Endothelial cell of umbilical vein (primary cell): ENCODE data around the gene TMOD1. TPM values are rescaled to one million over a fixed set of nuclear protein-coding genes. Genes with fewer than 3 reads are reported as not detected.

Experiments used
- BruUV-seq: library from RNA; stranded (reverse); fragments of 400-500 nt; replicated peaks from 2 replicates; lab custom pipeline; 2021; lab: Mats Ljungman, UMichigan
- CTCF ChIA-PET: fragments of 300-600, 350-600 bp; sonication (Branson Sonifier 250); formaldehyde crosslinking; loops from one replicate; lab custom pipeline; 2021; ENCODE audit warnings: antibody characterized with exemption, inconsistent platforms; lab: Charles Lee
- POLR2A ChIA-PET: fragments of 300-600, 350-600 bp; sonication (Branson Sonifier 250); formaldehyde crosslinking; loops from one replicate; lab custom pipeline; 2021; ENCODE audit warnings: antibody characterized with exemption, inconsistent platforms; lab: Charles Lee
- DNase-seq: peaks from one replicate; pipeline ENCODE4 v3.0.0-alpha.2; 2011; ENCODE audit warnings: low read depth, low spot score
- FAIRE-seq: peaks from 2 replicates; lab custom pipeline; 2011; peaks lifted over from hg19 to GRCh38; lab: Jason Lieb, UNC
- H2AFZ ChIP-seq: 2 replicates; pipeline ENCODE4 v1.6.0; 2012; ENCODE audit warnings: low read depth, low read length, control low read depth, inconsistent platforms
- H3K27ac ChIP-seq: 2 replicates; pipeline ENCODE4 v1.5.1; 2011; ENCODE audit warnings: low read depth, mild to moderate bottlenecking, control low read depth, low read length, moderate library complexity; ENCODE audit not compliant: insufficient read depth
- H3K27me3 ChIP-seq, 2 experiments: 2 replicates each; pipeline versions ENCODE4 v1.6.0 to v1.6.1; 2011; ENCODE audit warnings: low read length in 2 of 2, mixed read lengths in 1 of 2; ENCODE audit not compliant: control insufficient read depth in 2 of 2, insufficient read depth in 2 of 2
- H3K36me3 ChIP-seq, 2 experiments: 2 replicates in 1 of 2; 3 replicates in 1 of 2; pipeline ENCODE4 v1.5.1; 2011; ENCODE audit warnings: low read length in 2 of 2, mild to moderate bottlenecking in 1 of 2, moderate library complexity in 1 of 2; ENCODE audit not compliant: control insufficient read depth in 2 of 2, insufficient read depth in 2 of 2; ENCODE audit errors: extremely low read depth in 1 of 2
- H3K4me1 ChIP-seq: 3 replicates; pipeline ENCODE4 v1.5.1; 2011; ENCODE audit warnings: mild to moderate bottlenecking, low read length; ENCODE audit not compliant: control insufficient read depth, insufficient read depth; ENCODE audit errors: extremely low read depth
- H3K4me2 ChIP-seq: 2 replicates; pipeline ENCODE4 v1.6.1; 2011; ENCODE audit warnings: low read length, control low read depth, mixed read lengths; ENCODE audit not compliant: insufficient read depth
- H3K4me3 ChIP-seq, 3 experiments: fragments of 200-600 bp in 1 of 3; sonication (generic), shearing (Covaris generic) in 1 of 3; replicated peaks in 1 of 3; 2 replicates each; pipeline ENCODE4 v1.5.1; 2011 to 2016; ENCODE audit warnings: control low read depth in 3 of 3, low read length in 3 of 3, mild to moderate bottlenecking in 2 of 3, inconsistent platforms in 1 of 3, low read depth in 1 of 3, moderate library complexity in 1 of 3; ENCODE audit not compliant: insufficient read depth in 1 of 3
- H3K79me2 ChIP-seq: 2 replicates; pipeline ENCODE4 v1.6.0; 2012; ENCODE audit warnings: low read length, inconsistent platforms; ENCODE audit not compliant: control insufficient read depth, insufficient read depth
- H3K9ac ChIP-seq: replicated peaks from 2 replicates; pipeline ENCODE3; 2011; ENCODE audit warnings: low read length, control low read depth; ENCODE audit not compliant: insufficient read depth; ENCODE audit errors: extremely low read depth
- H3K9me1 ChIP-seq: replicated peaks from 3 replicates; pipeline ENCODE4 v1.6.0; 2011; ENCODE audit warnings: mild to moderate bottlenecking, low read length; ENCODE audit not compliant: control insufficient read depth, insufficient read depth; ENCODE audit errors: extremely low read depth
- H3K9me3 ChIP-seq: replicated peaks from 2 replicates; pipeline ENCODE4 v1.5.1; 2012; ENCODE audit warnings: low read length, inconsistent platforms; ENCODE audit not compliant: control insufficient read depth, insufficient read depth
- H4K20me1 ChIP-seq: replicated peaks from 2 replicates; pipeline ENCODE3; 2011; ENCODE audit warnings: mild to moderate bottlenecking, low read length; ENCODE audit not compliant: control insufficient read depth, insufficient read depth; ENCODE audit errors: extremely low read depth
- EZH2 ChIP-seq: IDR thresholded peaks from 2 replicates; pipeline ENCODE4 v1.6.1; 2012; ENCODE audit warnings: borderline replicate concordance, low read depth, mild to moderate bottlenecking, moderate library complexity, low read length, inconsistent platforms; ENCODE audit not compliant: severe bottlenecking
- FOS ChIP-seq: IDR thresholded peaks from 2 replicates; pipeline ENCODE4 v1.6.1; 2011; ENCODE audit warnings: mild to moderate bottlenecking, low read length, moderate library complexity, borderline replicate concordance; ENCODE audit not compliant: insufficient read depth
- GATA2 ChIP-seq: IDR thresholded peaks from 2 replicates; pipeline ENCODE4 v1.7.0; 2011; ENCODE audit warnings: low read depth, mild to moderate bottlenecking, moderate library complexity, mixed read lengths, low read length; ENCODE audit not compliant: insufficient read length, insufficient read depth
- JUN ChIP-seq: IDR thresholded peaks from 2 replicates; pipeline ENCODE4 v1.6.1; 2011; ENCODE audit warnings: borderline replicate concordance, low read depth; ENCODE audit not compliant: insufficient read length, insufficient read depth
- MYC ChIP-seq: IDR thresholded peaks from one replicate; pipeline ENCODE4 v1.6.1; 2011; ENCODE audit warnings: mild to moderate bottlenecking, low read depth, low read length
- POLR2A ChIP-seq: IDR thresholded peaks from 2 replicates; pipeline ENCODE4 v1.6.1; 2012; ENCODE audit warnings: low read depth, mild to moderate bottlenecking, control low read depth, low read length
- POLR2AphosphoS5 ChIP-seq: IDR thresholded peaks from 2 replicates; pipeline ENCODE4 v1.6.1; 2012; ENCODE audit warnings: low read depth, mild to moderate bottlenecking, control low read depth, low read length, moderate library complexity; ENCODE audit not compliant: insufficient read depth
- dilution Hi-C: fragments of 300-500 bp; cut with MboI; formaldehyde crosslinking; loops from one replicate; pipeline ENCODE4 v1.15.0; 2019; ENCODE audit warnings: low sequenced_read_pairs; ENCODE audit not compliant: extremely low pct_ligation_motif_present
- intact Hi-C: fragments of 100-400 bp; cut with micrococcal nuclease; formaldehyde crosslinking; loops from one replicate; pipeline ENCODE4 v1.10.0; 2022
- polyA plus RNA-seq, 4 experiments: library from polyadenylated mRNA; depleted of rRNA in 3 of 4; stranded (reverse) in 3 of 4; unstranded in 1 of 4; fragments of >200 nt; gene quantifications; 2 replicates each; pipeline versions ENCODE4 v1.2.1 to v1.2.3, GENCODE V29; 2011 to 2012; ENCODE audit warnings: missing spikeins in 1 of 4
- total RNA-seq: library from RNA; stranded (reverse); gene quantifications from 2 replicates; pipeline ENCODE4 v1.2.3, GENCODE V29; 2021
- TF ChIP-seq, protein P1 (sequence below): IDR thresholded peaks from 2 replicates; pipeline ENCODE4 v1.6.1; 2011; ENCODE audit not compliant: insufficient read depth, insufficient read length
- TF ChIP-seq, protein P2 (sequence below), 2 donors: IDR thresholded peaks; 1 replicate in 1 of 2; 2 replicates in 1 of 2; pipeline ENCODE4 v1.5.1; 2011; ENCODE audit warnings: low read length in 2 of 2, mild to moderate bottlenecking in 2 of 2, moderate library complexity in 2 of 2, control low read depth in 1 of 2, inconsistent platforms in 1 of 2, low read depth in 1 of 2; ENCODE audit not compliant: insufficient read depth in 1 of 2; ENCODE audit errors: extremely low read depth in 1 of 2

TMOD1 gene
- total and polyA plus RNA-seq, 2 donors (not counting 3 experiments of a cell fraction or from before 2014, with no cell fraction given), result 0.26 to 1.4 TPM

DNA sequence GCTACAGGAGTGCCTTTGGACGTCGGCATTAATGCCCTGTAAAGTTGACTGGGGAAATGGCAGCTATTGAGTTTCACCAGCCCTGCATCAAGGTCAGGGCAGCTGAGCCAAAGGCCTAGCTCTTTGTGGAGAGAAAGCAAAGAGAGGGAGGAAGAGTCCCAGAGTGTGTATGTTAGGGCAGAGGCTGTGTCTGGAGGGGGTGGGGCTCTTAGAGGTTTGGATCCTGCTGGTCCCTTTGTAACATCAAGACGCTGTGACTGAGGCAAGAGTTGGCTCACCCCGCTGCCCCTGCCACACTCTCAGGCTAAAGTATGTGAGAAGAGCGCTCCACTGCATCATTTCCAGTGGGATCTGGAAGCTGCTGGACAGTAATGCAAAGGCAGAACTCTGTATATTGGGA, 34.3 kb downstream of the TMOD1 start:
- BruUV-seq, result no TSS peak
- H3K4me1 ChIP-seq, result no peaks in the 10 kb centered on the region
- H4K20me1 ChIP-seq, result no peaks in the 10 kb centered on the region
- no peaks in the 10 kb centered on the region for H3K9me3 ChIP-seq
- intact Hi-C loops, result no loop called here
- no peak overlapping the region for H3K27ac ChIP-seq
- no peak overlapping the region for H2AFZ ChIP-seq
- dilution Hi-C loops, result no loop called here
- H3K27me3 ChIP-seq, result peaks cover 4 to 16% of the 10 kb centered on the region in 2 experiments
- DNase-seq, result no peak
- TF ChIP-seq FOS (no peak), POLR2A (no peak), EZH2 (no peak), POLR2AphosphoS5 (no peak), JUN (no peak), GATA2 (no peak), MYC (no peak)
- TF ChIP-seq, protein P1, sequence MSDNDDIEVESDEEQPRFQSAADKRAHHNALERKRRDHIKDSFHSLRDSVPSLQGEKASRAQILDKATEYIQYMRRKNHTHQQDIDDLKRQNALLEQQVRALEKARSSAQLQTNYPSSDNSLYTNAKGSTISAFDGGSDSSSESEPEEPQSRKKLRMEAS, result no peak
- TF ChIP-seq, protein P2, sequence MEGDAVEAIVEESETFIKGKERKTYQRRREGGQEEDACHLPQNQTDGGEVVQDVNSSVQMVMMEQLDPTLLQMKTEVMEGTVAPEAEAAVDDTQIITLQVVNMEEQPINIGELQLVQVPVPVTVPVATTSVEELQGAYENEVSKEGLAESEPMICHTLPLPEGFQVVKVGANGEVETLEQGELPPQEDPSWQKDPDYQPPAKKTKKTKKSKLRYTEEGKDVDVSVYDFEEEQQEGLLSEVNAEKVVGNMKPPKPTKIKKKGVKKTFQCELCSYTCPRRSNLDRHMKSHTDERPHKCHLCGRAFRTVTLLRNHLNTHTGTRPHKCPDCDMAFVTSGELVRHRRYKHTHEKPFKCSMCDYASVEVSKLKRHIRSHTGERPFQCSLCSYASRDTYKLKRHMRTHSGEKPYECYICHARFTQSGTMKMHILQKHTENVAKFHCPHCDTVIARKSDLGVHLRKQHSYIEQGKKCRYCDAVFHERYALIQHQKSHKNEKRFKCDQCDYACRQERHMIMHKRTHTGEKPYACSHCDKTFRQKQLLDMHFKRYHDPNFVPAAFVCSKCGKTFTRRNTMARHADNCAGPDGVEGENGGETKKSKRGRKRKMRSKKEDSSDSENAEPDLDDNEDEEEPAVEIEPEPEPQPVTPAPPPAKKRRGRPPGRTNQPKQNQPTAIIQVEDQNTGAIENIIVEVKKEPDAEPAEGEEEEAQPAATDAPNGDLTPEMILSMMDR (IDR thresholded peaks at IDR 0.05; ENCODE audit: extremely low read depth in 1 of 2, insufficient read depth in 1 of 2, low read depth in 1 of 2, low read length in 2 of 2), result no peak
- no peaks in the 10 kb centered on the region for H3K36me3 ChIP-seq
- CTCF ChIA-PET, result interaction anchor here (1.2 to 3.6 kb wide), 2 partner anchors 63 to 67 kb away, joined by 4 to 13 read pairs; no protein-coding TSS in a partner anchor
- no peak overlapping the region for H3K9ac ChIP-seq
- POLR2A ChIA-PET, result no interaction called here
- no peak overlapping the region for H3K4me3 ChIP-seq
- no peaks in the 10 kb centered on the region for H3K9me1 ChIP-seq
- no peak overlapping the region for H3K4me2 ChIP-seq
- no peak for FAIRE-seq
- H3K79me2 ChIP-seq, result no peaks in the 10 kb centered on the region
